GM12801 (cell line): ENCODE measurements around the gene FGF16.

Experiments
- TF ChIP-seq, protein P1 (sequence below): IDR thresholded peaks from one replicate; pipeline ENCODE4 v1.5.1; 2011; ENCODE audit warnings: control low read depth; ENCODE audit not compliant: insufficient read length; ENCODE audit errors: extremely low read depth

Gene FGF16

DNA sequence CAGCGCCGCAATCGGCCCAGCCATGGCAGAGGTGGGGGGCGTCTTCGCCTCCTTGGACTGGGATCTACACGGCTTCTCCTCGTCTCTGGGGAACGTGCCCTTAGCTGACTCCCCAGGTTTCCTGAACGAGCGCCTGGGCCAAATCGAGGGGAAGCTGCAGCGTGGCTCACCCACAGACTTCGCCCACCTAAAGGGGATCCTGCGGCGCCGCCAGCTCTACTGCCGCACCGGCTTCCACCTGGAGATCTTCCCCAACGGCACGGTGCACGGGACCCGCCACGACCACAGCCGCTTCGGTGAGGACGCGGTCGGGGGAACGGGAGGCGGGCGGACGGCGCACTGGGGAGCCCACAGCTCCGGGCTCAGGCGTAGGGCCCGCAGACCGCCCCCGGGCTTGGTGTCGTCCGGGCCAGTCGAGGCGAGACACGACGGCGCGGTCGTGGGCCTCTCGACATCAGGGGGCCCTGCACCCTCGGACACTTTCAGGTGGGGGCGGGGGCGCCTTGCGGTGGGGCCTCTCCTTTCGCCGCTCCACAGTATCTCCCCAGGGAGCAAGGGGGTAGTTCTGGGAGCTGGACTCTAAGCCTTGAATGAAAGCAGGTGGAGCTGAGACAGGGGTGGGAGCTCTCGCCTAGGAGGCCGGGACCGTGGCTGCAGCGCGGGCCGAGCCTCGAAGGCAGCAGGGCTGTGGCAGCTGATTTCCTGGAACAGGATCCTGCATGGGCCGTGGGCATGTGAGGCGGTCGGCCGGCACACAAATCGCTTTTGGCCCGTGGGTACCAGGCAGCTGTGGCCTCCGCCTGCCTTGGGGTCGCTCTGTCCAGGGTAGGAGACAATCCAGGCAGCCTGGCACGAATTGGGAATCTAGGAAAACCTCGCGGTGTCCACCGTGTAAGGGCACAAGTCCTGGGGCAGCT is 722 bp downstream of the FGF16 start:
- TF ChIP-seq, protein P1, sequence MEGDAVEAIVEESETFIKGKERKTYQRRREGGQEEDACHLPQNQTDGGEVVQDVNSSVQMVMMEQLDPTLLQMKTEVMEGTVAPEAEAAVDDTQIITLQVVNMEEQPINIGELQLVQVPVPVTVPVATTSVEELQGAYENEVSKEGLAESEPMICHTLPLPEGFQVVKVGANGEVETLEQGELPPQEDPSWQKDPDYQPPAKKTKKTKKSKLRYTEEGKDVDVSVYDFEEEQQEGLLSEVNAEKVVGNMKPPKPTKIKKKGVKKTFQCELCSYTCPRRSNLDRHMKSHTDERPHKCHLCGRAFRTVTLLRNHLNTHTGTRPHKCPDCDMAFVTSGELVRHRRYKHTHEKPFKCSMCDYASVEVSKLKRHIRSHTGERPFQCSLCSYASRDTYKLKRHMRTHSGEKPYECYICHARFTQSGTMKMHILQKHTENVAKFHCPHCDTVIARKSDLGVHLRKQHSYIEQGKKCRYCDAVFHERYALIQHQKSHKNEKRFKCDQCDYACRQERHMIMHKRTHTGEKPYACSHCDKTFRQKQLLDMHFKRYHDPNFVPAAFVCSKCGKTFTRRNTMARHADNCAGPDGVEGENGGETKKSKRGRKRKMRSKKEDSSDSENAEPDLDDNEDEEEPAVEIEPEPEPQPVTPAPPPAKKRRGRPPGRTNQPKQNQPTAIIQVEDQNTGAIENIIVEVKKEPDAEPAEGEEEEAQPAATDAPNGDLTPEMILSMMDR: no peak

GRCh38 chrX:77450415-77450814 is 3.2 kb downstream of the FGF16 start:
- TF ChIP-seq, protein P1: no peak

- TF ChIP-seq, protein P1: no peak
Observed at GRCh38 chrX:77450996-77451395, 3.8 kb downstream of the FGF16 start.

DNA sequence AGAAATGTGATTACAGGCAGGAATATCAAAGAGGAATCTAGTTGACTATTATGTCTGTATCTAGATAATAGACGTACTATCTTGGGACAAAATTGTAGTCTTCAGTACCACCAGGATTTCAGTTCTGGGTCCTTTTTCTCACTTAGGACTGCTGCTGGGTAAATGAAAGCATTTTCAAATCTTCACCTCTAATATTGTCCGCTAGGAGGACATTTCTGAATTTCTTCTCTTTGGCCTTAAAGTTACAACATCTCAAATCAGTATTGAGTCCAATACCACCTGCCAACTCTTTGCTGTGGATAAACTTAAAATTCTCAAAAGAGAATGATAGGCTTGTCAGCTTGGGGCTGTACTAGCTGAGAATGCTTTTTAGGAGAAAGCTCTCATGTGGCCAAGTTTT is 6.0 kb downstream of the FGF16 start:
- TF ChIP-seq, protein P1: no peak

GRCh38 chrX:77455437-77455836 is 8.2 kb downstream of the FGF16 start:
- TF ChIP-seq, protein P1: no peak

DNA sequence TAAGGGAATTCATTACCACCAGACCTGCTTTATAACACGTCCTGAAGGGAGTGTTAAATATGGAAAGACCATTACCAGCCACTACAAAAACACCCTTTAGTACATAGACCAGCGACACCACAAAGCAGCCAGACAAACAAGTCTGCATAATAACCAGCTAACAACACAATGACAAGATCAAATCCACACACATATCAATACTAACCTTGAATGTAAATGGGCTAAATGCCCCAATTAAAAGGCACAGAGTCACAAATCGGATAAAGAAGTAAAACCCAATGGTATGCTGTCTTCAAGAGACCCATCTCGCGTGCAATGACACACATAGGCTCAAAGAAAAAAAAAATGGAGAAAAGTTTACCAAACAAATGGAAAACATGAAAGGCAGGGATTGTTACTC is 36.9 kb downstream of the FGF16 start:
- TF ChIP-seq, protein P1: no peak

DNA sequence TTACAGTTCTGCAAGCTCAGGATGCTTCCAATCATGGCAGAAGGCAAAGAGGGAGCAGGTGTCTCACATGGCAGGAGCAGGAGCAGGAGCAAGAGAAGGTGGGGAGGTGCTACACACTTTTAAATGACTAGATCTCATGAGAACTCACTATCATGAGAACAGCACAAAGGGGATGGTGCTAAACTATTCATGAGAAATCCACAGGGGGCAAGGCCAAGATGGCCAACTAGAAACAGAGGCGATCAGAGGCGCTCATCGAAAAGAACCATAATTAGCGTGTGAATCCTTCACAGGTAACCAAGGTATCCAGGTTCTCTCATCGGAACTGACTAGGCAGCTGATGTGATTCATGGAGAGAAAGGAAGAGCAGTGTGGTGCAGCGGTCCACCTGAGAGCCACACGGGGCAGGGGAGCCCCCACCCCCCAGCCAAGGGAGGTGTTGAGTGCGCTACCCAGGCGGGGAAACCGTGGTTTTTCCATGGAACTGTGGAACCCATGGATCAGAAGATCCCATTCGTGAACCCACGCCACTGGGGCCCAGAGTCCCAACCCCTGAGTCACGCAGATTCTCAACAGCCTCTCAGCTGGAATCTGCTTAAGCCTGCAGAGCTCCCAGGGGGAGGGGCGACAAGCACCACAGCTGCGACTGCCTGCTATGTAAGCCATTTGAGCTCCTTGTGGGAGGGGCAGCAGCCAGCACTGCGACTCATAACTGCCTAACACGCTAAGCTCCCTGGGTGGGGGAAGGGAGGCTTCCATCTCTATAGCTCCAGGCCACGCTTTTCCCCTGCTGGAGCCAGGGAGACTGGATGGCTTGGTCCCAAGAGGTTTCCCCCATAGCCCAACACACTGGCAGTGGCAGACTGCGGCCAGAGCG is 46.7 kb downstream of the FGF16 start:
- TF ChIP-seq, protein P1: no peak
